ENCODE results near the gene MYO1E.

The MYO1E gene

DNA sequence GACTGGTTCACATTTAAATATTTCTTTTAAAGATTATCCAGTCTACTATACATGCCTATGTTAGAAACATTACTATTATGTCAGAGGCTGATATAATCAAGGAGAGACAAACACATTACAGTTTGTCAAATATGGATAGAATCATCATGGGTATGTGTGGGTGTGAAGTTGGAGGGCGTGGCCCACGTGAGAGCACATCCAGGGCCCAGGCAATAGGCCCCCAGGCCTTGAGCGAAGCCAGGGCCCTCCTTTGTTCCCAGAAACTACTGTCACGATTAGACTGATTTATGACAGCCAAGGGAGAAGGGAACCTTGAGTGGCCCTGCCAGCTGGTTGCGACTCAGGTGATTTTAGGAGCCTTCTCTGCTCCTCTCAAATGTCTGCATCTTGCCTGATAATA lies 193.0 kb downstream of the MYO1E start:
- Histone ChIP-seq H3K36me3 (ENCODE audit: control insufficient read depth, insufficient read depth, low read length) (peaks cover 13% of the 10 kb centered on the region), H3K27me3 (replicated peaks; ENCODE audit: control insufficient read depth, insufficient read depth, low read length) (no peaks in the 10 kb centered on the region), H3K4me3 (replicated peaks; ENCODE audit: low read depth, low read length) (no peak overlapping the region)
- TF ChIP-seq, protein P1, sequence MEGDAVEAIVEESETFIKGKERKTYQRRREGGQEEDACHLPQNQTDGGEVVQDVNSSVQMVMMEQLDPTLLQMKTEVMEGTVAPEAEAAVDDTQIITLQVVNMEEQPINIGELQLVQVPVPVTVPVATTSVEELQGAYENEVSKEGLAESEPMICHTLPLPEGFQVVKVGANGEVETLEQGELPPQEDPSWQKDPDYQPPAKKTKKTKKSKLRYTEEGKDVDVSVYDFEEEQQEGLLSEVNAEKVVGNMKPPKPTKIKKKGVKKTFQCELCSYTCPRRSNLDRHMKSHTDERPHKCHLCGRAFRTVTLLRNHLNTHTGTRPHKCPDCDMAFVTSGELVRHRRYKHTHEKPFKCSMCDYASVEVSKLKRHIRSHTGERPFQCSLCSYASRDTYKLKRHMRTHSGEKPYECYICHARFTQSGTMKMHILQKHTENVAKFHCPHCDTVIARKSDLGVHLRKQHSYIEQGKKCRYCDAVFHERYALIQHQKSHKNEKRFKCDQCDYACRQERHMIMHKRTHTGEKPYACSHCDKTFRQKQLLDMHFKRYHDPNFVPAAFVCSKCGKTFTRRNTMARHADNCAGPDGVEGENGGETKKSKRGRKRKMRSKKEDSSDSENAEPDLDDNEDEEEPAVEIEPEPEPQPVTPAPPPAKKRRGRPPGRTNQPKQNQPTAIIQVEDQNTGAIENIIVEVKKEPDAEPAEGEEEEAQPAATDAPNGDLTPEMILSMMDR (IDR thresholded peaks at IDR 0.05; ENCODE audit: insufficient read depth, low read length, poor library complexity, severe bottlenecking): no peak
- no peak for DNase-seq (ENCODE audit: extremely low read depth, insufficient read length)

DNA sequence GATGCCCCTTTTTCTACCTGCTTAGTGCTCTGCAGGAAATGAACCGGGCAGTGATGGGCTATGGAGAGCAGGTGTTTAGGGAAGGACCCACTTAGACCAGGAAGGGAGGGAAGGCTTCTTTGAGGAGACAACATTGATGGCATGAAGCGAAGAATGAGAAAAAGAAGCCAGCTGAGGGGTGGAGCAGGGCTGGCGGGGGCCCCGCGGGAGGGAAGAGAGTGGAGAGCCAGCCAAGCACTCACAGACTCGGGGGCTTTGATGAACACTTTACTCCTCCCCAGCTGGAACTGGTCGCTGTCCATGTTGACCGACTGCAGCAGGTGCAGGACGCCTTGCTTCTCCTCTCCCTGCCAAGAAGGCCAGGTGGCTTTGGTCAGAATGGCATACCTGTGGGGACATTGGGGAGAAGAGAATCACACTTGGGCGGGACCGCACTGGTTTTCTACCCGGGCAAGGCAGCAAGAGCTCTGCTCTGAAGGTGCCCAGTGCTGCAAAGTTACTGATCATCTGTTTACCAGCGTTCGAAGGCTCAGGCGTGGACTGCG lies 194.4 kb downstream of the MYO1E start:
- TF ChIP-seq, protein P1 (IDR thresholded peaks at IDR 0.05; ENCODE audit: insufficient read depth, low read length, poor library complexity, severe bottlenecking): no peak
- DNase-seq (ENCODE audit: extremely low read depth, insufficient read length): no peak
- no peaks in the 10 kb centered on the region for H3K27me3 ChIP-seq (replicated peaks; ENCODE audit: control insufficient read depth, insufficient read depth, low read length)
- H3K36me3 ChIP-seq (ENCODE audit: control insufficient read depth, insufficient read depth, low read length): peaks cover 13% of the 10 kb centered on the region
- H3K4me3 ChIP-seq (replicated peaks; ENCODE audit: low read depth, low read length): no peak overlapping the region

DNA sequence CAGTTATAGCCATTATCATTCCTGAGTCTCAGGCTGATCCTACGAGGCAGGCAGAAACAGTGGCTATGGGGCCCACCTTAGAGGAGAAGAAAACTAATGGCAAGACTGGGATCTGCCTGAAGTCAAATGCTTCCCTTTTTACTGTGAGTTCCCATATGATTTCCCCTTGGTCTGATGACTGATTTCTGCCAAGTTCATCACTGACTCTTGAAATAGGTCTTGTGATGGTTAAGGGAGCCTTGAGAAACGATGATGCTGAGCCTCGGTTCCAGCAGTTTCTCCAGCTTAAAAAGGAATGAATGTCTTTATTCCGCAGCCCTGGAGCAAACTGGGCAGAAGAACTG lies 195.4 kb downstream of the MYO1E start:
- DNase-seq (ENCODE audit: extremely low read depth, insufficient read length): no peak
- peaks cover 12% of the 10 kb centered on the region for H3K36me3 ChIP-seq (ENCODE audit: control insufficient read depth, insufficient read depth, low read length)
- no peaks in the 10 kb centered on the region for H3K27me3 ChIP-seq (replicated peaks; ENCODE audit: control insufficient read depth, insufficient read depth, low read length)
- no peak overlapping the region for H3K4me3 ChIP-seq (replicated peaks; ENCODE audit: low read depth, low read length)
- TF ChIP-seq, protein P1 (IDR thresholded peaks at IDR 0.05; ENCODE audit: insufficient read depth, low read length, poor library complexity, severe bottlenecking): no peak

DNA sequence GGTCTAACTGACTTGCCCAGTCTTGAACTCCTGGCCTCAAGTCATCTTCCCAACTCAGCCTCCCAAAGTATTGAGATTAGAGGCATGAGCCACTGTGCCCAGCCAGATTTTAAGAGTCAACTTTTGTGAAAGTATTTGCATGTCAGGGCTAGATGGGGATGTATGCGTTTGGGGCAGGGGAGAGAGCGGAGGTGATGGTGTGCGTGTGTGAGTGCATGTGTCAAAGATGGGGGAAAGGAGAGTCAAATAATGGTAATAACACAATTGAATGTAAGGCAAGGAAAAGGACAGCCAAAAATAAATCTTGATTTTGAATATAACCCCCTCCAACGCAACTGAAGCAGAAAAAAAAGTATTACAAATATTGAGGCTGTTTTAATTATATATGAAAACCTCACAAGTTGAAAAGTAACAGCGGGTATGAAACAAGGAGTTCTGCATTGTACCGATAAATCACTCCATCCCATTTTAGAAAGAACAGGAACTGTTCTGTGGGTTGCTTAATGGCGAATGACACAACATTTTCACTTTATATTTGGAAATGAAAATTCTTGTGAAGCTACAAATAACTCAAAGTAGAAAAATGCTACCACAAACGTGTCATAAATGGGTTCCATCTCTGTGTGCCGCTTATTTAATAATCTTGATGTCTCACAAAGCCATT lies 195.9 kb downstream of the MYO1E start:
- no peak for DNase-seq (ENCODE audit: extremely low read depth, insufficient read length)
- Histone ChIP-seq H3K4me3 (replicated peaks; ENCODE audit: low read depth, low read length) (no peak overlapping the region), H3K27me3 (replicated peaks; ENCODE audit: control insufficient read depth, insufficient read depth, low read length) (no peaks in the 10 kb centered on the region), H3K36me3 (ENCODE audit: control insufficient read depth, insufficient read depth, low read length) (peaks cover 14% of the 10 kb centered on the region)
- TF ChIP-seq, protein P1 (IDR thresholded peaks at IDR 0.05; ENCODE audit: insufficient read depth, low read length, poor library complexity, severe bottlenecking): no peak

DNA sequence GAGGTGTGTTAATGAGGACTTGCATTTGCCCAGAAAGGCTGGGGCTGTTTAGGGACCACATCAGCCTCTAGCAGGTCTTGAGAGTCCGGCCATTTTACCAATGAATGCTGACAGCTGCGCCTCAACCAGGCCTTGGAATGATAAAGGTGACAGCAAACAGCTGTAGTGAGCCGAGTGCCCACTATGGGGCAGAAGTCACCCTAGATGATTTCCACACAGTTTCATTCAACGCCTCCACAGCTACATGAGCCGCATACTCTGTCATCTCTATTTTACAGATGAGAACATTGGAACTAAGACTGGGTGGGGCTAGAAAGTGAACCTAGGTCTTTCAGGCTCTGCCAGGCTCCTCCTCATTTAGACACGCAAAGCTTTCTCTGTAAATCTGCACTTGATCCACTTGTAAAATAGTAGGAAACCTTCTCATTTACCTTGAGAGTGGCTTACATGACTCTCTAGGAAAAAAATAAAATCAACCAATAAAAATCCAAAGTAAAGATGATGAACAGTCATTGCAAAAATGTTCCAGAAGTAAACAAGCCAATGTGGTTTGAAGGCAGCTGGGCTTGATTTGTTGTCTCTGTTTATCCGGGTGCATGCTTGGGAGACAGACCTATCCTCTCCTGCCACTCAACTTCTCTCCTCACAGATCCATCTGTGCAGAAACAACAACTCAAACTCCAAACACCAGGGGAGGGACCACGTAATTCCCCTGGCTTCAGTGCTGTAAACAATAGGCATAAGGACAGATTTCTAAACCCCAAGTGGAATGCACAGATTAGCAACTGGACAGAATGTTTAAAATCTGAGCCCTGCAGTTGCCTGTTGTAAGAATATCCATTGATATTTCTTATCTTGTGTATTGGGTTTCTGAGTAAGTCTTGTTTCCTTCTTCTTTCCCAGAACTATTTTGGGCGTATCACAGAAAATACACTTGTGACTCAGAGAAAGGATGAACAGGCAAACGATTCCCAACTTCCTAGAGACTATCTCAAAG lies 197.5 kb downstream of the MYO1E start:
- peak; percentile 42 for DNase-seq (ENCODE audit: extremely low read depth, insufficient read length)
- Histone ChIP-seq H3K27me3 (replicated peaks; ENCODE audit: control insufficient read depth, insufficient read depth, low read length) (no peaks in the 10 kb centered on the region), H3K36me3 (ENCODE audit: control insufficient read depth, insufficient read depth, low read length) (peaks cover 29% of the 10 kb centered on the region), H3K4me3 (replicated peaks; ENCODE audit: low read depth, low read length) (no peak overlapping the region)
- TF ChIP-seq, protein P1 (IDR thresholded peaks at IDR 0.05; ENCODE audit: insufficient read depth, low read length, poor library complexity, severe bottlenecking): peak; percentile 63
